Mesothelial cell of epicardium (in vitro differentiated cells): ENCODE measurements around the gene DCDC2B. TPM values are rescaled to one million over a fixed set of nuclear protein-coding genes. Genes with fewer than 3 reads are reported as not detected.
A peak's percentile ranks its signal among the peaks of the same experiment; 100 is the strongest.

Experiments used
- DNase-seq, 2 experiments: peaks; one replicate each; pipeline ENCODE4 v3.0.0; 2021; ENCODE audit warnings: low spot score in 2 of 2; ENCODE audit not compliant: unreplicated experiment in 2 of 2
- H3K27ac Mint-ChIP-seq: 2 replicates; pipeline ENCODE4 v1.8.0; 2021; ENCODE audit warnings: mixed read lengths
- H3K27me3 Mint-ChIP-seq: 2 replicates; pipeline ENCODE4 v1.8.0; 2021; ENCODE audit warnings: low read depth, mixed read lengths
- H3K36me3 Mint-ChIP-seq: 2 replicates; pipeline ENCODE4 v1.8.0; 2021; ENCODE audit warnings: mixed read lengths
- H3K4me1 Mint-ChIP-seq: 2 replicates; pipeline ENCODE4 v1.8.0; 2021; ENCODE audit warnings: mixed read lengths
- H3K4me3 Mint-ChIP-seq: 2 replicates; pipeline ENCODE4 v1.8.0; 2021; ENCODE audit warnings: mild to moderate bottlenecking, moderate library complexity, mixed read lengths
- H3K9me3 Mint-ChIP-seq: 2 replicates; pipeline ENCODE4 v1.8.0; 2021; ENCODE audit warnings: mixed read lengths
- CTCF ChIP-seq: fragments of 200-600 bp; sonication (generic); IDR thresholded peaks from one replicate; pipeline ENCODE4 v1.5.0; 2021; ENCODE audit warnings: antibody characterized with exemption; ENCODE audit not compliant: unreplicated experiment
- total RNA-seq: library from RNA; stranded (reverse); gene quantifications from 3 replicates; pipeline ENCODE4 v1.2.1, GENCODE V29; 2021

DCDC2B gene
- total RNA-seq, 1 donor from 2014 or later, result not detected

- no peak for DNase-seq
- Mint-ChIP-seq H3K9me3 (no peaks in the 10 kb centered on the region), H3K36me3 (peaks cover 18% of the 10 kb centered on the region), H3K4me1 (peaks cover 16% of the 10 kb centered on the region), H3K4me3 (no peak overlapping the region), H3K27me3 (no peaks in the 10 kb centered on the region), H3K27ac (no peak overlapping the region)
- no peak for TF ChIP-seq CTCF
Observed at GRCh38 chr1:32197837-32198236, 11.1 kb upstream of the DCDC2B start.

DNA sequence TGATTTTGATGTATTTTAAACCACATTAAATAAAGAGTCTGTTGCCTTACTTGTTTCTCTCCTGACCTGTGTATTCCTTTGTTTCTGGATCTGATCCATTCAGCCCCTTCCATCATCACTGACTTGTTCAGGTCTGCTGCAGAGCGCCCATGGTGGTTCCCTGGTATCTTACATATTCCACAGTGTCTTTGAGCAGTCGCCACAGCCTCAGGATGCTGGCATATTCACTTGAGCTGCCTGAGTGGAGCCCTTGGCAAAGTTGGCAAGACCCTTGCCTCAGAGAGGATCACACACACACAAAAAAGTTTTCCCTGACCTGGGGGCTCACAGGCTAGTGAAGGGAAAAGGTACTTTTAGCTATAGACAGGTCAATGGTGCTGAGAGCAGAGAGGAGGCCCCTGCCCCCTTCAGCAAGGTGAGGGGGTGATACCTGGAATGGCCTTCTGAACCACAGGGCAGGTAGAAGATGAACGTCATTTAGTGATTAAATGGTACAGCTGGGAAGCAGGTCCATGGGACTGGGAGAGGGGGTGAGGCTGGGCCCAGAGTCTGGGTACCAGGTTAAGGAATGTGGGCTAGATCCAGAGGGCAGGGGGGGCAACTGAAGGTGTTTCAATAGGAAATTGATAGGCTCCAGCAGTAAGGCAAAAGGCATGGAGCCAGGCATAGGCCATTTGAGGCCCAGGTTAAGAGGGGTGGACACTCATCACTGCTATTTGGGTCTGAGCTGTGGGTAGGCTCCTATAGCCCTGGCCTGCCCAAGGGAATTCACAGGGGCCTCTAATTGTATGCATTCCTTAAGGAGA lies 10.4 kb upstream of the DCDC2B start:
- TF ChIP-seq CTCF, result no peak
- Mint-ChIP-seq H3K36me3 (peaks cover 12% of the 10 kb centered on the region), H3K27me3 (no peaks in the 10 kb centered on the region), H3K27ac (no peak overlapping the region), H3K9me3 (no peaks in the 10 kb centered on the region), H3K4me1 (peaks cover 16% of the 10 kb centered on the region), H3K4me3 (no peak overlapping the region)
- DNase-seq, result no peak

DNA sequence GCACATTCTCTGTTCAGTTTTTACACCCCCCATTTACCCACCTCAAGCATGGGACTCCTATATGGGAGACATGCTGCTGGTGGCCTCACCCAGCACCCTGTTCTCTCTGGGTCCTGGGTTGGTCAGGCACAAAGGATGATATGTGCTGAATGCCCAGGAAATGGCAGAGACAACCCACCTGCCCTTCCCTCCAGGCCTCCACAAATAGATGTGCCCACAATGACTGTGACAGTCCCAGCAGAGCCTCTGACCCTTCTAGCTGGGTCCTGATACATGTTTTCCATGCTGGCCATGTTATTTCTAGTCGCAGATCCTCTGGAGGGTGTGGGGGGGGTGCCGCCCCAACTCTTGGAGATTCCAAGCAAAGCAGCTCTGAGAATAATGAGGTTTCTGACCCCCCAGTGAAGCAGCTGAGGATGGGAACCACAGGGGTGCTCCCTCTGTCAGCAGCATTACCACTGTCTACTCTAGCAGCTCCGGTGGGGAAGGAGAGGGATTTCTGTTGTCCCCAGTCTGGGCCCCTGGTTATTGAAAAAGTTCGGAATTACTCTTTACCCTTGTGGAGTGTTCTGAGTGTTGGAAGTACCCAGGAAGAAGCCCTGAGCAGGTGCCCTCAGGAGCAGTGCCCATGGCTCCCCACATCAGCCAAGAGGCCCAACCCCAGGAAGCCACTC lies 9.7 kb upstream of the DCDC2B start:
- Mint-ChIP-seq H3K27me3 (no peaks in the 10 kb centered on the region), H3K27ac (peak overlapping the region; percentile 34), H3K9me3 (no peaks in the 10 kb centered on the region), H3K4me3 (no peak overlapping the region), H3K4me1 (peaks cover 16% of the 10 kb centered on the region), H3K36me3 (peaks cover 7% of the 10 kb centered on the region)
- no peak for TF ChIP-seq CTCF
- DNase-seq, result no peak

DNA sequence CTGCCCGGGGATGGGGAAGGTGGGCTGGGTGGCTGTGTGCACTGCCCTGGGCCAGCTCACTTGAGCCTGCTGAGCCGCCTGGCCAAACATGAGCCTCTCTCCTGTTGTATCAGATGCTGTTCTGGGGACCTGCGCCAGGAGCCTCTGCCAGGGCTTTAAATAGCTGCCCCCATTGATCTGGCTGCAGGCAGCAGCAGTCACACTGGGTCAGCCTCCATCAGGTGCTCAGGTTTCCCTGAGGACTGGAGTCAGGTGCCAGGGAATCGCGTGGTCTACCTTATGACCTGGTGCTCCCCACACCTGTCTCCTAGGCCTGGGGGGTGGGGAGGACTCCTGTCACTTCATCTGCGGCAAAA lies 9.2 kb upstream of the DCDC2B start:
- Mint-ChIP-seq H3K4me1 (peaks cover 17% of the 10 kb centered on the region), H3K4me3 (peak overlapping the region; percentile 87), H3K27me3 (no peaks in the 10 kb centered on the region), H3K36me3 (peaks cover 5% of the 10 kb centered on the region), H3K27ac (peak overlapping the region; percentile 87), H3K9me3 (no peaks in the 10 kb centered on the region)
- DNase-seq, result no peak
- TF ChIP-seq CTCF, result no peak

DNA sequence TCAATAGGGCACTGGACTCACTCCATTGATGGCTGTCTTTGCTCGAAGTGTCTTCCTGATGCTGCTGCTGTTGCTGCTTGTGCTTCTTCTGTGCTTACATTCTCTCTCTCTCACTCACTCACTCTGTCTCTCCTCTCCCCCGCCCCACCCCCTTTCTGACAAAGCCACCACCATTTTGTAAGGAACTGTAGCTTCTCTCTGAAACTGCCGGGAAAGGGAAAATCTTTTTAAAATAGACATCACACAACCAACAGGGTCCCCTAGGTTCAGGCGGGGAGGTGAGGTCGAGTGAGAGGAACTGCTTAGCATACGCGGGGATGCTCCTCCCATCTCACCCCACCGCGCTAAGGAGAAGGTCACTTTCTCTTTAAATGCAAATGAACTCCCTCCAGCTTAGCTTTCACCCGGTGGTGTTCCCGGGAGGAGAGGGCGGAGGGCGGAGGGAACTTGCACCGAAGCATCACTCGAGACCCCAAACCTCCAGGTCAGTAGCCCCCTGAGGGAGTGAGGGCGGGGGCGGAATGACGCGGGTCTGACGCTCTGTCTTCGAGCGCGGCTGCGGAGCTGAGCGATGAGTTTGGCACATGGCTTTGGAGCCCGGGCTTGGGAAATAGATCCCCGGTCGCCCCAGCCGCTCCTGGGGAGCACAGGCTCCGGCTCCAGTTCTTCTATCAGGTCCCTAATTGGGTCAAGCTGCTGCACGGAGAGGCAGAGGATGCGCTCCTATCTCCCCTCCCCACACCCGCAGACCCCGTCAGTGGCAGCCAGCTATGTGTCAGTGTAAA lies 8.5 kb upstream of the DCDC2B start, which contains the start of gene CCDC28B:
TSS of gene CCDC28B (plus strand) at position 370 of the 785 bp plus-strand sequence. CDS start 1,341 bp downstream, outside the sequence.
- TF ChIP-seq CTCF, result no peak
- peaks cover 5% of the 10 kb centered on the region for H3K36me3 Mint-ChIP-seq
- H3K9me3 Mint-ChIP-seq, result no peaks in the 10 kb centered on the region
- peak in 1 of 2 experiments; percentile 57 for DNase-seq
- H3K27ac Mint-ChIP-seq, result peak within 1 kb of the TSS; percentile 94
- peak within 1 kb of the TSS; percentile 87 for H3K4me3 Mint-ChIP-seq
- H3K4me1 Mint-ChIP-seq, result peaks cover 19% of the 10 kb centered on the region
- H3K27me3 Mint-ChIP-seq, result no peaks in the 10 kb centered on the region
